Skeletal muscle satellite cell (primary cell): ENCODE results near the gene RGS10.

Experiments used
- H3K27me3 ChIP-seq: 2 replicates; pipeline ENCODE4 v1.7.0; 2013; ENCODE audit warnings: low read length; ENCODE audit not compliant: control insufficient read depth, insufficient read depth
- H3K36me3 ChIP-seq: 2 replicates; pipeline ENCODE4 v1.7.0; 2013; ENCODE audit warnings: mild to moderate bottlenecking, control low read depth, low read length; ENCODE audit not compliant: insufficient read depth
- H3K4me1 ChIP-seq: 2 replicates; pipeline ENCODE4 v1.7.0; 2013; ENCODE audit warnings: low read length; ENCODE audit not compliant: control insufficient read depth, insufficient read depth
- H3K4me2 ChIP-seq: 2 replicates; pipeline ENCODE4 v1.7.0; 2013; ENCODE audit warnings: mild to moderate bottlenecking, low read length
- H3K4me3 ChIP-seq: 2 replicates; pipeline ENCODE4 v1.7.0; 2013; ENCODE audit warnings: low read length
- H3K9ac ChIP-seq: 2 replicates; pipeline ENCODE4 v1.7.0; 2013; ENCODE audit warnings: mild to moderate bottlenecking, low read depth, low read length, moderate library complexity
- H3K9me3 ChIP-seq: replicated peaks from 2 replicates; pipeline ENCODE4 v1.7.0; 2013; ENCODE audit warnings: mild to moderate bottlenecking, control low read depth, low read length

The RGS10 gene

GRCh38 chr10:119461923-119462322, 80.6 kb downstream of the RGS10 start:
- Histone ChIP-seq H3K9ac (no peak overlapping the region), H3K4me1 (no peaks in the 10 kb centered on the region), H3K36me3 (no peaks in the 10 kb centered on the region), H3K27me3 (peaks cover 55% of the 10 kb centered on the region), H3K4me3 (no peak overlapping the region), H3K9me3 (no peaks in the 10 kb centered on the region), H3K4me2 (no peak overlapping the region)

- no peaks in the 10 kb centered on the region for H3K9me3 ChIP-seq
- H3K4me2 ChIP-seq, result no peak overlapping the region
- H3K27me3 ChIP-seq, result peaks cover 54% of the 10 kb centered on the region
- H3K9ac ChIP-seq, result no peak overlapping the region
- H3K4me3 ChIP-seq, result no peak overlapping the region
- no peaks in the 10 kb centered on the region for H3K4me1 ChIP-seq
- H3K36me3 ChIP-seq, result no peaks in the 10 kb centered on the region
Measured at GRCh38 chr10:119461380-119461779, 81.1 kb downstream of the RGS10 start.

- no peaks in the 10 kb centered on the region for H3K36me3 ChIP-seq
- H3K9ac ChIP-seq, result no peak overlapping the region
- H3K9me3 ChIP-seq, result no peaks in the 10 kb centered on the region
- H3K4me2 ChIP-seq, result no peak overlapping the region
- H3K27me3 ChIP-seq, result peaks cover 49% of the 10 kb centered on the region
- H3K4me3 ChIP-seq, result no peak overlapping the region
- H3K4me1 ChIP-seq, result no peaks in the 10 kb centered on the region
Measured at GRCh38 chr10:119460369-119461195, 81.9 kb downstream of the RGS10 start.

- no peaks in the 10 kb centered on the region for H3K4me1 ChIP-seq
- no peaks in the 10 kb centered on the region for H3K36me3 ChIP-seq
- no peaks in the 10 kb centered on the region for H3K9me3 ChIP-seq
Measured at GRCh38 chr10:119459681-119460340, 82.7 kb downstream of the RGS10 start.

GRCh38 chr10:119457966-119458766, 84.4 kb downstream of the RGS10 start:
- Histone ChIP-seq H3K36me3 (no peaks in the 10 kb centered on the region), H3K4me2 (no peak overlapping the region), H3K4me1 (no peaks in the 10 kb centered on the region), H3K9me3 (no peaks in the 10 kb centered on the region), H3K4me3 (no peak overlapping the region), H3K27me3 (peaks cover 28% of the 10 kb centered on the region), H3K9ac (no peak overlapping the region)

More at GRCh38 chr10:119459681-119460340, 82.7 kb downstream of the RGS10 start:
- no peak overlapping the region for H3K4me2 ChIP-seq
- H3K27me3 ChIP-seq, result peaks cover 42% of the 10 kb centered on the region
- no peak overlapping the region for H3K9ac ChIP-seq
- no peak overlapping the region for H3K4me3 ChIP-seq

DNA sequence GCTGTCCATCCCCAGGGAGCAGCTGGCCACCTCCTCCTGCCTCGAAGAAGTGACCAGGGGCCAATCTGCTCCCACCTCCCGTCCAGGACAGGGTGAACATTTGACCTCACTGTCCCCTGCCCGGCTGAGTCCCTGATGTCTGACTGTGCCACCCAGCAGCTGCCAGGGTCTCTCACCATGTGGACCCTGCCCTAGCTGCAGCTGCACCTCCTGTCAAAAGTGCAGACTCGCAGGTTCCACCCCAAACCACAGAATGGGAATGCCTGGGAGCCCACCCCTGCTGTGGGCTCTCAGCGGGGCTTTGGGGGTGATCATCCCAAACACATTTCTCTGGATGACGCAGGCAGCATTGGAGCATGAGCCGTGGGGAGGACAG, 86.1 kb downstream of the RGS10 start:
- no peaks in the 10 kb centered on the region for H3K36me3 ChIP-seq
- H3K9me3 ChIP-seq, result no peaks in the 10 kb centered on the region
- H3K4me2 ChIP-seq, result no peak overlapping the region
- H3K4me3 ChIP-seq, result no peak overlapping the region
- H3K4me1 ChIP-seq, result no peaks in the 10 kb centered on the region
- H3K9ac ChIP-seq, result no peak overlapping the region
- H3K27me3 ChIP-seq, result peaks cover 15% of the 10 kb centered on the region

GRCh38 chr10:119455609-119456434, 86.7 kb downstream of the RGS10 start:
- Histone ChIP-seq H3K9ac (no peak overlapping the region), H3K9me3 (no peaks in the 10 kb centered on the region), H3K4me1 (no peaks in the 10 kb centered on the region), H3K4me3 (no peak overlapping the region), H3K27me3 (peaks cover 9% of the 10 kb centered on the region), H3K36me3 (no peaks in the 10 kb centered on the region), H3K4me2 (no peak overlapping the region)

DNA sequence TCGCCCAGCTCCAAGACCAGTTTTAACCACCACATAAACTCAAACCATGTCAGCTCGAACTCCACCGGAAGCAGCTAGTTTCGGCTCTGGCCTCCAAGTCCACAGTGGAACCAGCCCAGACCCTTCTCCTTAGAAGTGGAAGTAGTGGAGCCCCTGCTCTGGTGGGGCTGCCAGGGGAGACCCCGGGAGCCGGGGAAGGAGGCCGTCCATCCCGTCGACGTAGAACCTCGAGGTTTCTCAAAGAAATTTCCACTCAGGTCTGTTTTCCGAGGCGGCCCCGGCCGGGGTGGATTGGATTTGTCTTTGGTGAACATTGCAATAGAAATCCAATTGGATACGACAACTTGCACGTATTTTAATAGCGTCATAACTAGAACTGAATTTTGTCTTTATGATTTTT, 87.5 kb downstream of the RGS10 start:
- no peak overlapping the region for H3K9ac ChIP-seq
- H3K36me3 ChIP-seq, result no peaks in the 10 kb centered on the region
- peaks cover 6% of the 10 kb centered on the region for H3K4me1 ChIP-seq
- no peak overlapping the region for H3K4me2 ChIP-seq
- no peaks in the 10 kb centered on the region for H3K9me3 ChIP-seq
- no peak overlapping the region for H3K4me3 ChIP-seq
- H3K27me3 ChIP-seq, result peaks cover 9% of the 10 kb centered on the region

DNA sequence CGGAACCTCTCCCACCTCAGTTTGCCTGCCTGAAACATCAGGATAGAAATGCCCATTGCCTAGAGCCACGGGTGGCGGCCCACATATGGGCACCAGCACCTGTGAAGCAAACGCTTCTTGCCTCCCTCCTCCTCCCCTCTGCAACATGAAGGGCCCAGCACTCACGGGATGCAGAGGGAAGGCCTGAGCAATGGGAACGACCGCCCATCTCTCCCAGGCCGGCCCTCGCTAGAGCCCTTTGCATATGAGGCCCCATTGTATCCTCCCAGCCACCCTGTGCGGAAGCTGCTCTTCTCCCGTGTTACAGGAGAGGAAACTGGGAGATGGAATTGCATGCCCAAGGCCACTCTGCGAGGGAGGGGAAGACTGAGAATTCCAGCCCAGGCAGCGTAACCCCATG, 88.2 kb downstream of the RGS10 start:
- peaks cover 9% of the 10 kb centered on the region for H3K27me3 ChIP-seq
- no peak overlapping the region for H3K4me3 ChIP-seq
- no peaks in the 10 kb centered on the region for H3K9me3 ChIP-seq

DNA sequence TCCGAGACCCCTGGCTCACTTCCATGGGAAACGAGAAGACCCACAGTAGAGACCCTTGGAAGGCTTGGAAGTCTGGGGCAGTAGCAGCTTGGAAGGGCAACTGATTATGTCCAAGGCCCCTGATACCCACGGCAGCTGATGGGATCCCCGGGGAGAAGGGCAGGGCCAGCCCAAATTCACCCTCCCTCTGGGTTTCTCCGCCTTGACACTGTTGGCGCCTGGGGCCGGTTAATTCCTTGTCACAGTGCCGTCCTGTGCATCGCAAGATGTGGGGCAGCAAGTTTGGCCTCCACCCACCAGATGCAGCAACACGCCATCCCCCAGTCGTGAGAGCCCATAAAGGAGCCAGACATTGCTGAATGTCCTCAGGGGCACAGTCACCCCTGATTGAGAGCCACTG, 89.2 kb downstream of the RGS10 start:
- peaks cover 5% of the 10 kb centered on the region for H3K27me3 ChIP-seq
- no peaks in the 10 kb centered on the region for H3K36me3 ChIP-seq
- H3K4me3 ChIP-seq, result no peak overlapping the region

More for the DNA sequence above, 88.2 kb downstream of the RGS10 start:
- H3K4me2 ChIP-seq, result no peak overlapping the region
- H3K36me3 ChIP-seq, result no peaks in the 10 kb centered on the region
- no peak overlapping the region for H3K9ac ChIP-seq
- peaks cover 13% of the 10 kb centered on the region for H3K4me1 ChIP-seq

DNA sequence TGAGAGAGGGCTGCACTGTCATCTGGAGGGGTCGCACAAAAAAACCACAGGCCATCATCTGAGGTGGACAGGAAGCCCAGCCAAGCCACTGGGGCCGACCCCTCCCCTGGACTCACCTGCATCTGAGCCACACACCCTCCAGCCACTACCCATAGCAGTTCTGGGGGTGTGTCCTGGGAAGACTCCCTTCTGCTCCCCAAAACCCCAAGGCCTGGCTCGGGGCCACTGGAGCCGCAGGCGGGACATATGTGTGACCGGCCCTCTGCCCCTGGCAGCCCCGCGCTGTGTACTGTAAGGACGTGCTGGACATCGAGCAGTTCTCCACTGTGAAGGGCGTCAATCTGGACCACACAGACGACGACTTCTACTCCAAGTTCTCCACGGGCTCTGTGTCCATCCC, 90.1 kb downstream of the RGS10 start:
- Histone ChIP-seq H3K9ac (no peak overlapping the region), H3K4me1 (peaks cover 13% of the 10 kb centered on the region), H3K4me3 (no peak overlapping the region), H3K36me3 (no peaks in the 10 kb centered on the region), H3K9me3 (no peaks in the 10 kb centered on the region), H3K27me3 (peaks cover 11% of the 10 kb centered on the region), H3K4me2 (no peak overlapping the region)

More for the DNA sequence above, 89.2 kb downstream of the RGS10 start:
- no peaks in the 10 kb centered on the region for H3K9me3 ChIP-seq
- no peak overlapping the region for H3K4me2 ChIP-seq
- no peak overlapping the region for H3K9ac ChIP-seq
- H3K4me1 ChIP-seq, result peaks cover 13% of the 10 kb centered on the region
